Neural progenitor cell (in vitro differentiated cells): ENCODE results near the gene SHE.

ENCODE experiments used
- CTCF ChIP-seq: fragments of 200-600 bp; sonication (generic); IDR thresholded peaks from 2 replicates; pipeline ENCODE4 v1.5.1; 2017; ENCODE audit warnings: antibody characterized with exemption, mild to moderate bottlenecking
- EZH2 ChIP-seq: fragments of 200-600 bp; sonication (generic); IDR thresholded peaks from 2 replicates; pipeline ENCODE4 v1.6.1; 2017; ENCODE audit warnings: antibody characterized with exemption, mild to moderate bottlenecking, moderate library complexity
- EZH2phosphoT487 ChIP-seq: fragments of 200-600 bp; sonication (generic); IDR thresholded peaks from 2 replicates; pipeline ENCODE4 v1.6.1; 2017; ENCODE audit warnings: antibody characterized with exemption

GRCh38 chr1:154536570-154536969, 34.4 kb upstream of the SHE start:
- TF ChIP-seq CTCF (no peak), EZH2 (no peak), EZH2phosphoT487 (no peak)
